ENCODE data around the gene SARS1. TPM values are rescaled to one million over a fixed set of nuclear protein-coding genes. Genes with fewer than 3 reads are reported as not detected.

SARS1 gene
- total RNA-seq, 1 donor from 2014 or later = 105 TPM

GRCh38 chr1:109261578-109261977 is 47.9 kb downstream of the SARS1 start:
- no peak for DNase-seq (ENCODE audit: low spot score)

- no peak for DNase-seq (ENCODE audit: low spot score)
Observed at GRCh38 chr1:109262231-109263055, 48.7 kb downstream of the SARS1 start.

GRCh38 chr1:109263234-109263596 is 49.5 kb downstream of the SARS1 start:
- no peak for DNase-seq (ENCODE audit: low spot score)

GRCh38 chr1:109263597-109264378 is 50.1 kb downstream of the SARS1 start:
- DNase-seq (ENCODE audit: low spot score) = peak; percentile 66

- DNase-seq (ENCODE audit: low spot score) = no peak
Observed at GRCh38 chr1:109264379-109264755, 50.6 kb downstream of the SARS1 start.

GRCh38 chr1:109265016-109265415 is 51.3 kb downstream of the SARS1 start:
- no peak for DNase-seq (ENCODE audit: low spot score)

GRCh38 chr1:109265741-109266330 is 52.1 kb downstream of the SARS1 start:
- DNase-seq (ENCODE audit: low spot score) = no peak

- no peak for DNase-seq (ENCODE audit: low spot score)
Observed at GRCh38 chr1:109266965-109267364, 53.2 kb downstream of the SARS1 start.

- DNase-seq (ENCODE audit: low spot score) = no peak
Observed at GRCh38 chr1:109267743-109268300, 54.1 kb downstream of the SARS1 start.

- no peak for DNase-seq (ENCODE audit: low spot score)
Observed at GRCh38 chr1:109268431-109269211, 54.9 kb downstream of the SARS1 start.

GRCh38 chr1:109269212-109269980 is 55.7 kb downstream of the SARS1 start:
- DNase-seq (ENCODE audit: low spot score) = no peak

- DNase-seq (ENCODE audit: low spot score) = no peak
Observed at GRCh38 chr1:109269981-109270622, 56.4 kb downstream of the SARS1 start.

GRCh38 chr1:109270623-109271317 is 57.1 kb downstream of the SARS1 start:
- DNase-seq (ENCODE audit: low spot score) = no peak

- no peak for DNase-seq (ENCODE audit: low spot score)
Observed at GRCh38 chr1:109271458-109271857, 57.7 kb downstream of the SARS1 start.

- no peak for DNase-seq (ENCODE audit: low spot score)
Observed at GRCh38 chr1:109272021-109272799, 58.5 kb downstream of the SARS1 start.

GRCh38 chr1:109272831-109273547 is 59.3 kb downstream of the SARS1 start:
- DNase-seq (ENCODE audit: low spot score) = no peak

GRCh38 chr1:109273570-109274288 is 60.0 kb downstream of the SARS1 start:
- DNase-seq (ENCODE audit: low spot score) = no peak
